Activated CD8-positive, alpha-beta memory T cell treated with anti-CD3 and anti-CD28 coated beads for 36 hours (primary cell): ENCODE data around the gene HAS3. TPM values are rescaled to one million over a fixed set of nuclear protein-coding genes. Genes with fewer than 3 reads are reported as not detected.

ENCODE experiments used
- CTCF ChIA-PET: fragments of 350-600 bp; sonication (Branson Sonifier 250); formaldehyde crosslinking; loops from one replicate; lab custom pipeline; 2021; ENCODE audit warnings: antibody characterized with exemption; lab: Charles Lee
- POLR2A ChIA-PET: fragments of 350-600 bp; sonication (Branson Sonifier 250); formaldehyde crosslinking; loops from one replicate; lab custom pipeline; 2021; ENCODE audit warnings: antibody characterized with exemption; lab: Charles Lee
- total RNA-seq, 2 experiments: library from RNA; stranded (reverse); gene quantifications; one replicate each; pipeline ENCODE4 v1.2.3, GENCODE V29; 2021

Gene HAS3
- total RNA-seq, 2 experiments from 2014 or later = 0.23 to 0.48 TPM

DNA sequence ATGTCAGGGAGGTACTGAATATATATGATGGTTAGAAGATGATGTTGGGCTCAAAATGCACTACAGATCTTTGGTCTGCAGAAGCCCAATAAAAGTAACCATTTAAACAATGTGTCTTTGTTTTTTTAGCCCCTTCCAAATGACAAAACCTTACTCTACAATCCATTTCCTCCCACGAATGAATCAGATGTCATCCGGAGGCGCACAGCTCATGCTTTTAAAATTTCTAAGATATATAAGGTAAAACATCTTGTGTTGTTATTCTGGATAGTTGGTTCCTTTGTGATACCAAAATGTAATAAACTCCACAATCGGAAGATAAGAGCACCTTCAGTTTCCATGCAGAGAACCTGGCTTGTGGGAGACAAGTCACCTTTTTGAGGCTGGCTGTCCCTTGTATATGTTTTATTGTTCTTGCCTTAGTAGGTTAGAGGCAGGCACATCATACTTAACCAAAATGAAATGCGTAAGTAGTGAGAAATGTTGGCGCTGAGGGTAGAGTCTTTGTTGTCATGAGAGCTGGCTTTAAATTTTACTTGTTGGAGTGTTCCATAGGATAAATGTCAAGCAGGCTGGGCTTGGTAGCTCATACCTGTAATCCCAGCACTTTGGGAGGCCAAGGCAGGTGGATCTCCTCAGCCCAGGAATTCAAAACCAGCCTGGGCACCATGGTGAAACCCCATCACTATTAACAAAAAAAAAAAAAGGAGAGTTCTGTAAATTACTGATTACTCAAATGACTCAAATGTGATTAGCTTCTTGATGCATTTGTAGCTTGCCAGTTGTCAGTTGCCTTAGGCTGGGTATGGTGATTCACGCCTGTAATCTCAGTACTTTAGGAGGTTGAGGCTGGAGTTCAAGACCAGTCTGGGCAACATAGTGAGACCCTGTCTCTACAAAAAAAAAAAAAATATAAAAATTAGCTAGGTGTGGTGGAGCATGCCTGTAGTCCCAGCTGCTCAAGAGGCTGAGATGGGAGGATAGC is 61.8 kb downstream of the HAS3 start:
- CTCF ChIA-PET = interaction anchor here (1.0 to 2.3 kb wide), 9 partner anchors 9 to 22 kb away, joined by 3 to 10 read pairs (median 6); partner anchors contain the start of gene SNTB2
- POLR2A ChIA-PET = interaction anchor here (0.6 to 1.7 kb wide), 7 partner anchors 18 to 443 kb away, joined by 3 to 21 read pairs (median 6); partner anchors contain the start of gene SNTB2

Other genes starting within 250 kb of the HAS3 start
- 100 to 1,000 TPM; 135 to 141 TPM for gene CHTF8, start 26.9 kb downstream of the HAS3 start, total RNA-seq
- 100 to 1,000 TPM; 159 to 160 TPM for gene UTP4, start 27.0 kb downstream of the HAS3 start, total RNA-seq
- 10 to 100 TPM; 19.7 to 20.1 TPM for gene SNTB2, start 81.5 kb downstream of the HAS3 start, total RNA-seq
- 10 to 100 TPM; 32.6 to 32.7 TPM for gene VPS4A, start 205.7 kb downstream of the HAS3 start, total RNA-seq
- gene PDF, start 224.9 kb downstream of the HAS3 start, total RNA-seq = 10 to 100 TPM; 31.5 to 32.3 TPM
- 10 to 100 TPM; 38.1 to 38.6 TPM for gene COG8, start 233.9 kb downstream of the HAS3 start, total RNA-seq
- gene NIP7, start 234.1 kb downstream of the HAS3 start, total RNA-seq = 10 to 100 TPM; 67.8 to 69.2 TPM
- gene TMED6, start 246.1 kb downstream of the HAS3 start, total RNA-seq = 1 to 10 TPM in 1 of 2 experiments, under 1 TPM in 1; 0.73 to 1.4 TPM